HG03280 (cell line): Measurements from ENCODE around the gene RHOB.

ENCODE experiments used
- ATAC-seq: cut with Tn5 transposase; IDR thresholded peaks from one replicate; pipeline ENCODE4 v1.9.1; 2021; ENCODE audit warnings: mild to moderate bottlenecking, moderate library complexity; ENCODE audit not compliant: unreplicated experiment

Gene RHOB

GRCh38 chr2:20436716-20437470, 10.0 kb upstream of the RHOB start:
- no peak for ATAC-seq

GRCh38 chr2:20438334-20439192, 8.3 kb upstream of the RHOB start:
- no peak for ATAC-seq

GRCh38 chr2:20439193-20439475, 7.7 kb upstream of the RHOB start:
- no peak for ATAC-seq

DNA sequence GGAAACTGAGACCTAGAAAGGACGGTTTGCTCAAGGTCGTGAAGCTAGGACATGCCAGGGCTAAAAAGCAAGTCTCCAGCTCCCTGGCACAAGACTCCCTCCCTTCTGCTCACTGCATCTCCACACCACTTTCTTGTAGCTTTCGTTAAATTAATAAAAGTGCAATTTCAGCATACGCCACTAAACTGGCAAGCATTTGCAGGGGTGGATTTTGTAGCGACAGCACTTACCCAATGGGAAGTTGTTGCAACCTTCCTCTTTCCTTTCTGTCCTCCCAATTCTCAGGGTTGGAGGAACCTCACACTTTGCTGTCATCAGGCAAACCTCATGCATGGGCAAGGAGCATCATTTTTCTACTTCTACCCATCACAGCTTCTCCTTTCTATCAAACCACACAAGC, 7.4 kb upstream of the RHOB start:
- no peak for ATAC-seq

DNA sequence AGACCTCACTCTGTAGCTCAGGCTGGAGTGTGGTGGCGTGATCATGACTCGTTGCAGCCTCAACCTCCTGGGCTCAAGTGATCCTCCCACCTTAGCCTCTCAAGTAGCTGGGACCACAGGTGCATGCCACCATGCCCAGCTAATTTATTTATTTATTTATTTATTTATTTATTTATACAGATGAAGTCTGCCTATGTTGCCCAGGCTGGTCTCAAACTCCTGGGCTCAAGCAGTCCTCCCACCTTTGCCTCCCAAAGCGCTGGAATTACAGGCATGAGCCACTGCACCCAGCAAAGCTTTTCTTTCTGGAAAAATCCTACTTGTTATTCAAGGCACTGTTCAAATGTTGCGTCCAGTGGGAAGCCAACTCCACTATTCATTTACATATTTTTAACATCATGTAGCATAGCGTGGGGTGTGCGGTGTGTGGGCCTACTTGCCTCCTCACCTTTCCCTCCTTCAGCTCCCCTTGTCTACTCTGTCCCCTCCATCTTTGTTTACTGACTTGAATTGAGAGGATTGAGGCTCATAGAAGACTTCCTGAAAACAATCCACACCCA, 6.8 kb upstream of the RHOB start:
- no peak for ATAC-seq

DNA sequence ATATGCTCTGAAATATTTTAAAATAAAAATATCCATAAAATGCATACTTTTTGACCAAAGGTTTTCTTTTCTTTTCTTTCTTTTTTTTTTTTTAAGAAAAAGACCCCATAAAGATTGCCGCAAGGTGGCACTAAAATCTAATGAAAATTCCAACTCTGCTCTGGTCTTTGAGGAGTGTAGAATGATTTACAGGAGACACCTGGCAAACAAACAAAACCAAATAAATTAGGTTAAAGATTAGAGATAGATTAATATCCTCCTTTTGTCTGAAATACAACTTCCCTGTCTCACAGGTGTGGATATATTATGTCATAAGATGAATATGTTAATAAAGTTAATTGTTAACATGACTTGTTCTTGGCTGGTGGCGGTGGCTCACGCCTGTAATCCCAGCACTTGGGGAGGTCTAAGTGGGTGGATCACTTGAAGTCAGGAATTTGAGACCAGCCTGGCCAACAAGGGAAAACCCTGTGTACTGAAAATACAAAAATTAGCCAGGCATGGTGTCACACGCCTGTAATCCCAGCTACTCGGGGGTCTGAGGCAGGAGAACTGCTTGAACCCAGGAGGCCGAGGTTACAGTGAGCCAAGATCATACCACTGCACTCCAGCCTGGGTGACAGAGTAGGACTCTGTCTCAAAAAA, 3.5 kb upstream of the RHOB start:
- no peak for ATAC-seq

DNA sequence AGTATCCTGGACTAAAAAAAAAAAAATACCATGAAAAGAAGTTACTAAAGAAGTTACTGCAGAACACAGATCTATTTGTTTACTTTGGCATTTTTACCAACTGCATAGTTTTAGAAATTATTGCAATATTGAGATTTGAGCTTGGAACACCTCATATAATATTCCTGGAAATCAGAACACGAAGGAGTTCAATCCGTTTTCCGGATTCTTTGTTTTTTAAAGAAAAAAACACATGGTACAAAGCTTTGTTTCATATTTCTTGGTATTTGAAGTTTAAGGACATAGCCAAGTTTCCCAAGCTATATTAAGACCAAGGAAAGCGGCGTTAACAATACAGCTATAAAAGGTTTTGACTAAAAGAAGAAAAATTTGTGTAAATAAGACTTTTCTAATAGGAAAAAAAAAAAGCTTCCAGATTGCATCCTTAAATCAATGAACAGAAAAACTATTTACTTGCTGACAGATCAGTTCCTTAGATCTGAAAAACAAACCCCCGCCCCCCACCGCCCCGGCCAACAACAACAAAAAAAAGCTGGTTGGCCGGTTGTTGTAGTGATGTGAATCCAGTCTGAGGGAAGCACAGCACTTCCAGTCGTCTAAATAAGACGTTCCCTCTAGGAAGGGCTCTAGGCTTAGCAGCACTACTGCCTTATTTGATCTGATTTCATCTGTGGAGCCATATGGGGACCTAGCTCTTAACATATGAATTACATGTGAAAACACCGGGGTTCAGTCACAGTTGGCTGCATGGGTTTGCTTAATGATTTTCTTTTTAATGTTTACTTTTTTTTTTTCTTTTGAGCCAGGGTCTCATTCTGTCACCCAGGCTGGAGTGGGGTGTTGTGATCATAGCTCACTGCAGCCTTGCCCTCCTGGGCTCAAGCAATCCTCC, 2.5 kb upstream of the RHOB start:
- no peak for ATAC-seq

DNA sequence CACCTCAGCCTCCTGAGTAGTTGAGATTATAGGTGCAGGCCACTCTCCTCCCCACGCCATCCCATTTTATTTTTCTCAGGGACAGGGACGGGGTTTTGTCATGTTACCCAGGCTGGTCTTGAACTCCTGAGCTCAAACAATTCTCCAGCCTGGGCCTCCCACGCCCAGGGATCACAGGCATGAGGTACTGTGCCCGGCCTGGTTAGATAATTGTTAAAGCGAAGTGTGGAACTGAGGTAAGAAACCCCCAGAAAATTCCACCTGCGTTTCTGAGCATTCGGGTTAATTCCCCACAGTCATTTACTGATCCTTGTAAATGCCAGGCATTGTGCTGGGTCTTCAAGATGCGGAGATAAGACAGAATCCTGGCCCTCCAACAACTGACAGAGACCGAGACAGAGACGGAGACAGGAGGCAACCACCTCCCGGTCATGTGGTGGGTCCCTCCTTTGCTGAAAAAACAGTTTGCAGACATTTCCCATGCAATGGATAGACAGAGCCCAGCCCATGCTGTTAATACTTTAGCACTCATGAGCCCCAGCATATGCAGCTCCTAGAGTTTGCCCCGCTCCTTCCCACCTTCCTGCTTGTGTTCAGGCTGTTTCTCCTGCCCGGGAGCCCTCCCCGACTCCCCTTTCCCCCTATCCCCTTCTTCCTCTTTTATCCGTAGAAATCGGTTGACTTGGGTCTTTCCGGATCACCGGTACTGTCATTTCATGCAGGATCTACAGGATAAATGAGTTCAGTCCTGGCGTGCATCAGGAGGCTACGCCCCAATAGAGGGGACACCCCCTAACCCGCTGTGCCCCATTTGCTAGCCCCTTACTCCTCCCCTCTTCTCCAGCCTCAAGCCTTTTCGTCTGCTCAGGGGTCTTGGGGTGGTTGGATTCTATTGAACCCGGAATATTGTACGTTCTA, 1.6 kb upstream of the RHOB start:
- no peak for ATAC-seq

- no peak for ATAC-seq
Observed at GRCh38 chr2:20446255-20446916, 488 bp upstream of the RHOB start.

GRCh38 chr2:20447437-20448245, 767 bp downstream of the RHOB start:
- ATAC-seq, result no peak

- ATAC-seq, result no peak
Observed at GRCh38 chr2:20448246-20448976, 1.5 kb downstream of the RHOB start.

- ATAC-seq, result no peak
Observed at GRCh38 chr2:20448977-20449306, 2.1 kb downstream of the RHOB start.

- ATAC-seq, result no peak
Observed at GRCh38 chr2:20449501-20450200, 2.8 kb downstream of the RHOB start.

DNA sequence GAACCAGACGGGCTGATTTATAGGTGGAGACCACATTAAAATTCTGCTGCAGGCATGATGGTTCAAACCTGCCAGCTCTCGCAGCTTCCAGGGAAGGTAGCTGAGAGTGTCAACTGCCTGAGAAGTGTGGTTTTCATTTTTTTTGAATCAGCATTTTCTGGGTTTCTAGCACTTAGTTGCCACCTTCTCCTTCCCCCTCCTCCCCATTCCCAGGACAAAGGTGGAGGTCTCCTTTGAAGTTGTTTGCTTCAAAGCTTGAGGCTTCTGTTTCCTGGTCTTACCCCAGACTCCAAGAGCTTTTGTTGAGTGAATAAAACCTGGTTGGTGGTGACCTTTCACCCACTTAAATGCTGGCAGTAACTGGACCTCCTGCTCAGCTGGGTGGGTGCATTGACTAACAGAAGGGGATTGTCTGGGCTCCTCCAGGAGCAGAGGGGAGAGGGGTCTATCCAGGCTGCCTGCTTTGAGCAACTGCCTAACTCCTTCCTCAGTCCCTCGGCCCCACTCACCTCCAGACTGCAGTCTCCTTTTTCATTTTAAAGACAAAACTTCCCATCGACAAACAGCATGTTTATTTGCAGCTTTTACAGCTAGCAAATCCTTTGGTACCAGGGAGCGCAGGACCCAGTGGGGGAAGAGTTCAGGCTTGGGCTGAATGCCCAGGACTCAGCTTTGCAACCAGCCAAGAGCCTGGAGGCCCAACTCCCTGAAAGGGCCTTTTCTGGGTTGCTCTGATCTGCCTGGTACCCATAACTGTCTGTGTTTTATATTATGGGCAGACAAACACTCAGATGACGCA, 3.5 kb downstream of the RHOB start:
- ATAC-seq, result no peak

DNA sequence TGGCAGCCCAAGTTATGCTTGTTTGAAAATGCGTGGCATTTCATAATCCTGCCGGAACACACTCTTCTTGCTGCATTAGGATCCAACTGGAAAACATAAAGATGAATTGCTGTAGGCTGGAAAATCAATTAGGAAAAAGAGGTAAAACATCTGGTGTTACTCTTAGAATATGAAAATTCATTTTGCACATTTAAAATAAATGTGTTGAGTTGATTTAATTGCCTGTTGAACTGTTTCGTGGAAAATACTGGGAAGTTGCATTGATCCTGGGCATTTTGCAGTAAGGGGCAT, 4.1 kb downstream of the RHOB start:
- no peak for ATAC-seq

GRCh38 chr2:20451341-20451740, 4.5 kb downstream of the RHOB start:
- ATAC-seq, result no peak
